RWPE2 (cell line): ENCODE results near the gene MRM1.

Source experiments
- ATAC-seq: fragments of 200-7000 bp; cut with Tn5 transposase; 3 replicates; pipeline ENCODE4 v1.9.1; 2021; ENCODE audit warnings: low read depth
- DNase-seq: peaks from one replicate; pipeline ENCODE4 v3.0.0-alpha.2; 2020; ENCODE audit warnings: low spot score
- H3K27ac ChIP-seq: fragments of 450-650 bp; 2 replicates; pipeline ENCODE4 v1.5.1; 2017; ENCODE audit warnings: mild to moderate bottlenecking; ENCODE audit not compliant: poor library complexity, severe bottlenecking
- H3K27me3 ChIP-seq: fragments of 250-450 bp; sonication (Bioruptor Pico); 2 replicates; pipeline ENCODE4 v1.5.1; 2021; ENCODE audit warnings: mild to moderate bottlenecking, moderate library complexity; ENCODE audit not compliant: insufficient read depth, poor library complexity, severe bottlenecking
- H3K36me3 ChIP-seq: fragments of 250-450 bp; sonication (Bioruptor Pico); 2 replicates; pipeline ENCODE4 v1.5.1; 2020; ENCODE audit warnings: low read depth, mild to moderate bottlenecking, moderate library complexity
- H3K4me1 ChIP-seq: fragments of 250-450 bp; sonication (Bioruptor Pico); 2 replicates; pipeline ENCODE4 v1.5.1; 2021; ENCODE audit warnings: mild to moderate bottlenecking, moderate library complexity; ENCODE audit not compliant: insufficient read depth, poor library complexity, severe bottlenecking
- H3K4me3 ChIP-seq: fragments of 250-450 bp; sonication (Bioruptor Pico); 2 replicates; pipeline ENCODE4 v1.5.1; 2021; ENCODE audit warnings: mild to moderate bottlenecking, moderate library complexity; ENCODE audit not compliant: severe bottlenecking
- H3K9me3 ChIP-seq: fragments of 250-450 bp; sonication (Bioruptor Pico); 2 replicates; pipeline ENCODE4 v1.5.1; 2021; ENCODE audit warnings: mild to moderate bottlenecking, moderate library complexity; ENCODE audit not compliant: severe bottlenecking
- TF ChIP-seq, protein P1 (sequence below): fragments of 450-650 bp; IDR thresholded peaks from one replicate; pipeline ENCODE4 v1.5.1; 2017; ENCODE audit warnings: mild to moderate bottlenecking, moderate library complexity; ENCODE audit not compliant: poor library complexity, severe bottlenecking

The MRM1 gene

DNA sequence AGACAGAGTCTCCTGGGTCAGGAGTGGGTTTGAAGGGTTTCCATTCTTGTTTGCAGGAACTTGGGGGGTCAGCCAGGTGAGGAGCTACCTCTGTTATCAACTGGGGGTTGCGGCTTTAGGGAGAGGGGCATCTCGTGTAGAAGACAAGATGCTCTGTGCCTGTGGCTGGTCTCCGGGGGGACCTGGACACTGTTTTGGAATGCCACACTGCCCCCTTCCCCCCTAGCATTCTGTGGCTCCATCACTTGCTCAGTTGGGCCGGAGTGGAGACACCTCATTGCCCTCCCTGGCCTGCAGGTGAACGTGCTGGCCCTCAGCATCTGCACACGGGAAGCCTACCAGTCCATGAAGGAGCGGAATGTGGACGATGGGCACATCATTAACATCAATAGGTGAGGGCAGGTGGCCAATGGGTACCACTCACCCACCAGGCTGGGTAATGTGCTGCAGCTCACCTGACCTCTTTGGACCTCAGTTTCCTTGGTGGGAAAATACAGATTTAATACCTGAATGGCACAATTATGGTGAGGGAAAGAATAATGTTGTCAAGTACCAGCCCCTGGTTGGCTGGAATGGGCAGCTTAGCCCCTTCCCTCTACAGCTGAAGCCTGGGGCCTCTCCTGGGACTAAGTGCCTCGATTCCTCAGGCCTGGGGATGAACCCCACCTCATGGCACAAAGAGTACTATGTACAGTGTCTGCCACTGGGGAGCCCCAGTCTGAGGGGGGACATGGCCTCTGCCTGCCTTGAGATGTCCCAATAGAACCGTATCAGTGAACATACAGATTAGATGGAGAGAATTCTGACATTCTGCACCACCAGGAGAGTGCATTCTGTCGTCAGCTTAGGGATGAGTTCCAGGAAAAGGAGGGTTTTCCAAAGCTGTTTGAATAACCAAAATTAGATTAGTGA is 3.3 kb upstream of the MRM1 start:
- TF ChIP-seq, protein P1, sequence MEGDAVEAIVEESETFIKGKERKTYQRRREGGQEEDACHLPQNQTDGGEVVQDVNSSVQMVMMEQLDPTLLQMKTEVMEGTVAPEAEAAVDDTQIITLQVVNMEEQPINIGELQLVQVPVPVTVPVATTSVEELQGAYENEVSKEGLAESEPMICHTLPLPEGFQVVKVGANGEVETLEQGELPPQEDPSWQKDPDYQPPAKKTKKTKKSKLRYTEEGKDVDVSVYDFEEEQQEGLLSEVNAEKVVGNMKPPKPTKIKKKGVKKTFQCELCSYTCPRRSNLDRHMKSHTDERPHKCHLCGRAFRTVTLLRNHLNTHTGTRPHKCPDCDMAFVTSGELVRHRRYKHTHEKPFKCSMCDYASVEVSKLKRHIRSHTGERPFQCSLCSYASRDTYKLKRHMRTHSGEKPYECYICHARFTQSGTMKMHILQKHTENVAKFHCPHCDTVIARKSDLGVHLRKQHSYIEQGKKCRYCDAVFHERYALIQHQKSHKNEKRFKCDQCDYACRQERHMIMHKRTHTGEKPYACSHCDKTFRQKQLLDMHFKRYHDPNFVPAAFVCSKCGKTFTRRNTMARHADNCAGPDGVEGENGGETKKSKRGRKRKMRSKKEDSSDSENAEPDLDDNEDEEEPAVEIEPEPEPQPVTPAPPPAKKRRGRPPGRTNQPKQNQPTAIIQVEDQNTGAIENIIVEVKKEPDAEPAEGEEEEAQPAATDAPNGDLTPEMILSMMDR, result no peak
- Histone ChIP-seq H3K36me3 (no peaks in the 10 kb centered on the region), H3K9me3 (no peaks in the 10 kb centered on the region), H3K27ac (no peak overlapping the region), H3K4me3 (no peak overlapping the region), H3K27me3 (no peaks in the 10 kb centered on the region), H3K4me1 (peaks cover 1% of the 10 kb centered on the region)
- DNase-seq, result no peak
- no peak for ATAC-seq

DNA sequence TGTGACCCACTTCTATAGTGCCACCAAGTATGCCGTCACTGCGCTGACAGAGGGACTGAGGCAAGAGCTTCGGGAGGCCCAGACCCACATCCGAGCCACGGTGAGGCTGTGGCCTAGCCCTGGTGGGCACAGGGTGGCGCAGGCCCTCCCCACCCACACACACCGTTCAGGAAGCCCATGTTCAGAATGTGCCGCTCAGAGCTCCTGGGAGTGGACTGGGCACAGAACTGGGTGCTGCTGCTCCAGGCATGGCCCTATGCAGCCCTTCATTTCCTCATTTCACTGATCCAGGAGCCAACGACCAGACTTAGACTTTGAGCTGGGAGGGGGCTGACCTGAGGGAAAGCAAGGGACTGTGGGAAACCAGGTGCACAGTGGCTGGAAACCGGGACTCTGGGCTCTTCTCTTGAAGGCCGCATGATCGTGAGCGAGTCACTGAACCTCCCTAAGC is 2.4 kb upstream of the MRM1 start:
- DNase-seq (no peak), ATAC-seq (no peak)
- Histone ChIP-seq H3K36me3 (no peaks in the 10 kb centered on the region), H3K9me3 (no peaks in the 10 kb centered on the region), H3K27me3 (no peaks in the 10 kb centered on the region), H3K4me1 (peaks cover 5% of the 10 kb centered on the region), H3K4me3 (no peak overlapping the region), H3K27ac (no peak overlapping the region)
- TF ChIP-seq, protein P1, result no peak

DNA sequence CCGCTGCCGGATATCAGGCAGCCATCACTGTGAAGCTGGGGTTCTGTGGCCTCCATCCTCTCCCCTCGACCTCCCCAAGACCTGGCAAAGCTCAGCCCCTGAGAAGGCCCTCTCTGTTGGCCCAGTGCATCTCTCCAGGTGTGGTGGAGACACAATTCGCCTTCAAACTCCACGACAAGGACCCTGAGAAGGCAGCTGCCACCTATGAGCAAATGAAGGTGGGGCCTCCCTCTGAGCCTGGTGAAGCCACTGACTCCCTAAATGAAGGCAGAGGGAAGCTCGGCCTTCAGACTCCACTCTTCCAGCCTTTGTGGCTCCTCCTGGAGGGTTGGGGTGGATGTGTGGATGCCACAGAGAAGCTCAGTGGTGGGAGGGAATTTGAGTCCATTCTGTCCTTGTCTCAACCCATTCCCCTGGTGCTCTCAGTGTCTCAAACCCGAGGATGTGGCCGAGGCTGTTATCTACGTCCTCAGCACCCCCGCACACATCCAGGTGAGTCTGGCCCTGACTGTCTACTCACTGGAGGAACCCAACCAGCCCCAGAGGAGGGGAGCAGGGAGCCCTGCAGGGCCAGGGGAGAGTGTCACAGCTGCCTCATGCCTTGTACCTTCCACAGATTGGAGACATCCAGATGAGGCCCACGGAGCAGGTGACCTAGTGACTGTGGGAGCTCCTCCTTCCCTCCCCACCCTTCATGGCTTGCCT is 1.7 kb upstream of the MRM1 start:
- no peak for ATAC-seq
- no peak overlapping the region for H3K4me3 ChIP-seq
- peaks cover 5% of the 10 kb centered on the region for H3K4me1 ChIP-seq
- H3K36me3 ChIP-seq, result no peaks in the 10 kb centered on the region
- H3K27ac ChIP-seq, result no peak overlapping the region
- H3K27me3 ChIP-seq, result no peaks in the 10 kb centered on the region
- no peak for DNase-seq
- TF ChIP-seq, protein P1, result no peak
- no peaks in the 10 kb centered on the region for H3K9me3 ChIP-seq

DNA sequence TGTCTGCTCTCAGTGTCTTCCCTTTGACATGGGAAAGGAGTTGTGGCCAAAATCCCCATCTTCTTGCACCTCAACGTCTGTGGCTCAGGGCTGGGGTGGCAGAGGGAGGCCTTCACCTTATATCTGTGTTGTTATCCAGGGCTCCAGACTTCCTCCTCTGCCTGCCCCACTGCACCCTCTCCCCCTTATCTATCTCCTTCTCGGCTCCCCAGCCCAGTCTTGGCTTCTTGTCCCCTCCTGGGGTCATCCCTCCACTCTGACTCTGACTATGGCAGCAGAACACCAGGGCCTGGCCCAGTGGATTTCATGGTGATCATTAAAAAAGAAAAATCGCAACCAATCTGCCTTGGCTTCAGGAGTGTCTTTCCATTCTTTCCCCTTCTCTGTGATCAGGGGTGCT is 918 bp upstream of the MRM1 start:
- Histone ChIP-seq H3K4me1 (peaks cover 5% of the 10 kb centered on the region), H3K36me3 (no peaks in the 10 kb centered on the region), H3K27ac (peak overlapping the region; percentile 42), H3K4me3 (peak overlapping the region; percentile 78), H3K9me3 (no peaks in the 10 kb centered on the region), H3K27me3 (no peaks in the 10 kb centered on the region)
- TF ChIP-seq, protein P1, result no peak
- DNase-seq (no peak), ATAC-seq (no peak)

DNA sequence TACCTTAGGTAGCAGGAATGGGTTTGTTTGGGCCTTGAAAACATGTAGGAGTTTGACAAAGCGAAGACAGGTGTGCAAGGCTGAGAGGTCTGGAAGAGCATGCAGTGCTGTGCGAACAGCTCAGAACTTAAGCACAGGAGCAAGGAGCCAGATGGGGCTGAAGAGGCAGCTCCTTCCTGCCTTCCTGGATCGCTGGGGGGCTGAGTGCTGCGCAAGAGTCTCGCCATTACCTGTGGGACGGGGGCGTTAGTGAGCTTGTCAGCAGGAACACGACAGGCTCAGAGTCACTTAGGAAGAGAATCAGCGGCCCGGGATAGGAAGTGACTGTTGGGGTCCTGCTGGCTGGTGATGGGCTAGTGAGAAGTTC is 464 bp upstream of the MRM1 start:
- Histone ChIP-seq H3K9me3 (no peaks in the 10 kb centered on the region), H3K36me3 (no peaks in the 10 kb centered on the region), H3K27ac (peak overlapping the region; percentile 42), H3K4me3 (peak overlapping the region; percentile 78), H3K4me1 (peaks cover 5% of the 10 kb centered on the region), H3K27me3 (no peaks in the 10 kb centered on the region)
- ATAC-seq (peak; percentile 22), DNase-seq (no peak)
- TF ChIP-seq, protein P1, result no peak
